ENCODE results near the gene CCND1.

DNA sequence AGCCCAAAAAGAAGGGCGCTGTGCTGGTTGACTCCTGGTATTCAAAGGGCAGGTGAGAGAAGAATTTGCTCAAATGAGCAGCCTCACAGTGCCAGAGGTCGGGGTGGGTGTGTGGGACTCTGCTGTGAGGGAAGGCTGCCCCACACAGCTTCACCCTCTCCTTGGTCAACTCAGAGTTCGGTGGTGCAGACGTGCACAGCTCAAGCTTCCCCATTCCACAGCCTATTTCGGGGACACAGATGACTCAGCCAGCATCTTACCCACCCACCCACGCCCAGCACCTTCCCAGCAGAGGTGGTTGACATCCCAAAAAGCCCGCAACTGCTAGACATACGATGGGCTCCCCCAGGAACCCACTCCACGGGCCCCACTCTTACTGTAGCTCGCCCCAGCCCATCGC lies 46.5 kb upstream of the CCND1 start:
- TF ChIP-seq, protein P1, sequence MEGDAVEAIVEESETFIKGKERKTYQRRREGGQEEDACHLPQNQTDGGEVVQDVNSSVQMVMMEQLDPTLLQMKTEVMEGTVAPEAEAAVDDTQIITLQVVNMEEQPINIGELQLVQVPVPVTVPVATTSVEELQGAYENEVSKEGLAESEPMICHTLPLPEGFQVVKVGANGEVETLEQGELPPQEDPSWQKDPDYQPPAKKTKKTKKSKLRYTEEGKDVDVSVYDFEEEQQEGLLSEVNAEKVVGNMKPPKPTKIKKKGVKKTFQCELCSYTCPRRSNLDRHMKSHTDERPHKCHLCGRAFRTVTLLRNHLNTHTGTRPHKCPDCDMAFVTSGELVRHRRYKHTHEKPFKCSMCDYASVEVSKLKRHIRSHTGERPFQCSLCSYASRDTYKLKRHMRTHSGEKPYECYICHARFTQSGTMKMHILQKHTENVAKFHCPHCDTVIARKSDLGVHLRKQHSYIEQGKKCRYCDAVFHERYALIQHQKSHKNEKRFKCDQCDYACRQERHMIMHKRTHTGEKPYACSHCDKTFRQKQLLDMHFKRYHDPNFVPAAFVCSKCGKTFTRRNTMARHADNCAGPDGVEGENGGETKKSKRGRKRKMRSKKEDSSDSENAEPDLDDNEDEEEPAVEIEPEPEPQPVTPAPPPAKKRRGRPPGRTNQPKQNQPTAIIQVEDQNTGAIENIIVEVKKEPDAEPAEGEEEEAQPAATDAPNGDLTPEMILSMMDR (IDR thresholded peaks at IDR 0.05), result no peak
- TF ChIP-seq POLR2AphosphoS5 (IDR thresholded peaks at IDR 0.05; ENCODE audit: insufficient read depth in 1 of 2, low read depth in 1 of 2), result no peak

Measured in vagina (tissue), 2 donors.